GM23338 (cell line): ENCODE measurements around the gene LRRTM2. TPM values are rescaled to one million over a fixed set of nuclear protein-coding genes. Genes with fewer than 3 reads are reported as not detected.

Experiments
- ATAC-seq: fragments of 200-7000 bp; cut with Tn5 transposase; 3 replicates; pipeline ENCODE4 v1.9.1; 2020
- DNase-seq: peaks from one replicate; pipeline ENCODE4 v3.0.0-alpha.2; 2015; ENCODE audit warnings: low spot score
- H2AFZ ChIP-seq: fragments of 200-600 bp; sonication (generic); 2 replicates; pipeline ENCODE4 v1.8.0; 2016; ENCODE audit warnings: antibody characterized with exemption, mild to moderate bottlenecking, moderate library complexity
- H3F3A ChIP-seq: fragments of 200-600 bp; sonication (generic); replicated peaks from 2 replicates; pipeline ENCODE4 v1.8.0; 2017; ENCODE audit warnings: antibody characterized with exemption, mixed run types, low read depth
- H3K27ac ChIP-seq: fragments of 200-600 bp; sonication (generic); 2 replicates; pipeline ENCODE4 v1.6.1; 2016; ENCODE audit warnings: low read depth
- H3K27me3 ChIP-seq: fragments of 200-600 bp; sonication (generic); 2 replicates; pipeline ENCODE4 v1.8.0; 2016; ENCODE audit warnings: mild to moderate bottlenecking, mixed run types, moderate library complexity; ENCODE audit not compliant: insufficient read depth
- H3K36me3 ChIP-seq: fragments of 200-600 bp; sonication (generic); 2 replicates; pipeline ENCODE4 v1.8.0; 2016; ENCODE audit warnings: mild to moderate bottlenecking; ENCODE audit not compliant: insufficient read depth
- H3K4me1 ChIP-seq: fragments of 200-600 bp; sonication (generic); 2 replicates; pipeline ENCODE4 v1.8.0; 2016; ENCODE audit warnings: mild to moderate bottlenecking, moderate library complexity; ENCODE audit not compliant: insufficient read depth
- H3K4me2 ChIP-seq: fragments of 200-600 bp; sonication (generic); 2 replicates; pipeline ENCODE4 v1.7.1; 2017; ENCODE audit warnings: mixed run types
- H3K4me3 ChIP-seq: fragments of 200-600 bp; sonication (generic); 2 replicates; pipeline ENCODE4 v1.6.1; 2016; ENCODE audit warnings: mixed run types
- H3K79me2 ChIP-seq: fragments of 200-600 bp; sonication (generic); replicated peaks from 2 replicates; pipeline ENCODE4 v1.8.0; 2017; ENCODE audit warnings: mild to moderate bottlenecking; ENCODE audit not compliant: insufficient read depth
- H3K9me2 ChIP-seq: fragments of 200-600 bp; sonication (generic); 2 replicates; pipeline ENCODE4 v1.8.0; 2017; ENCODE audit not compliant: insufficient read depth
- H4K20me1 ChIP-seq: fragments of 200-600 bp; sonication (generic); replicated peaks from 2 replicates; pipeline ENCODE4 v1.8.0; 2017; ENCODE audit warnings: mild to moderate bottlenecking; ENCODE audit not compliant: insufficient read depth
- H3K27ac Mint-ChIP-seq: 2 replicates; pipeline ENCODE4 v1.8.0; 2020; ENCODE audit warnings: inconsistent platforms, mild to moderate bottlenecking, moderate library complexity, mixed read lengths
- H3K27me3 Mint-ChIP-seq: 3 replicates; pipeline ENCODE4 v1.8.0; 2022; ENCODE audit warnings: low read depth, mild to moderate bottlenecking, moderate library complexity, mixed read lengths, inconsistent platforms; ENCODE audit not compliant: insufficient read depth, poor library complexity
- H3K36me3 Mint-ChIP-seq: 3 replicates; pipeline ENCODE4 v1.8.0; 2021; ENCODE audit warnings: low read depth, mild to moderate bottlenecking, inconsistent platforms, moderate library complexity, mixed read lengths
- H3K4me1 Mint-ChIP-seq: 3 replicates; pipeline ENCODE4 v1.8.0; 2020; ENCODE audit warnings: mild to moderate bottlenecking, inconsistent platforms, mixed read lengths
- H3K4me3 Mint-ChIP-seq: 3 replicates; pipeline ENCODE4 v1.8.0; 2021; ENCODE audit warnings: moderate library complexity, mild to moderate bottlenecking, inconsistent platforms, mixed read lengths
- H3K9me3 Mint-ChIP-seq: 3 replicates; pipeline ENCODE4 v1.8.0; 2020; ENCODE audit warnings: moderate library complexity, mild to moderate bottlenecking, inconsistent platforms, mixed read lengths
- CTCF ChIP-seq, 2 experiments: fragments of 200-600 bp in 1 of 2; sonication (generic) in 1 of 2; conservative IDR thresholded peaks; 2 replicates each; pipeline versions ENCODE4 v1.5.1 to v1.6.1; 2016 to 2017; ENCODE audit warnings: antibody characterized with exemption in 2 of 2, low read depth in 2 of 2, mild to moderate bottlenecking in 2 of 2, moderate library complexity in 1 of 2
- ETS1 ChIP-seq: IDR thresholded peaks from 2 replicates; pipeline ENCODE4 v1.6.1; 2016; ENCODE audit warnings: antibody characterized with exemption
- EZH2 ChIP-seq: fragments of 200-600 bp; sonication (generic); IDR thresholded peaks from one replicate; pipeline ENCODE4 v1.8.0; 2017; ENCODE audit warnings: antibody characterized with exemption, mild to moderate bottlenecking, low read depth; ENCODE audit not compliant: unreplicated experiment
- EZH2phosphoT487 ChIP-seq: fragments of 200-600 bp; sonication (generic); IDR thresholded peaks from one replicate; pipeline ENCODE4 v1.8.1; 2018; ENCODE audit warnings: antibody characterized with exemption; ENCODE audit not compliant: unreplicated experiment
- JUNB ChIP-seq: IDR thresholded peaks from one replicate; pipeline ENCODE4 v1.6.1; 2016; ENCODE audit warnings: antibody characterized with exemption; ENCODE audit not compliant: unreplicated experiment
- NANOG ChIP-seq: IDR thresholded peaks from 2 replicates; pipeline ENCODE4 v1.6.1; 2016; ENCODE audit warnings: antibody characterized with exemption, borderline replicate concordance
- POLR2AphosphoS5 ChIP-seq: IDR thresholded peaks from 2 replicates; pipeline ENCODE4 v1.6.1; 2016; ENCODE audit warnings: antibody characterized with exemption, low read depth
- REST ChIP-seq: IDR thresholded peaks from one replicate; pipeline ENCODE4 v1.6.1; 2018; ENCODE audit warnings: antibody characterized with exemption; ENCODE audit not compliant: unreplicated experiment
- STAT1 ChIP-seq: IDR thresholded peaks from one replicate; pipeline ENCODE4 v1.6.1; 2016; ENCODE audit warnings: antibody characterized with exemption; ENCODE audit not compliant: unreplicated experiment
- ZNF114 ChIP-seq: fragments of 250-450 bp; sonication (Bioruptor Pico); IDR thresholded peaks from 2 replicates; pipeline ENCODE4 v1.5.0; 2020; ENCODE audit warnings: mild to moderate bottlenecking, moderate library complexity
- ZNF331 ChIP-seq: fragments of 250-450 bp; sonication (Bioruptor Pico); IDR thresholded peaks from 2 replicates; pipeline ENCODE4 v1.5.0; 2020; ENCODE audit warnings: low read depth, mild to moderate bottlenecking, moderate library complexity
- polyA plus RNA-seq: library from polyadenylated mRNA; unstranded; fragments of >200 nt; fragmentation: Nextera tagmentation; extraction: Ambion mirVana; gene quantifications from 2 replicates; pipeline ENCODE4 v1.2.1, GENCODE V29; 2016
- total RNA-seq: library from RNA; depleted of rRNA; stranded (reverse); fragments of >200 nt; shearing (Covaris generic); gene quantifications from 2 replicates; pipeline ENCODE4 v1.2.3, GENCODE V29; 2014

Gene LRRTM2
- total and polyA plus RNA-seq, 2 experiments from 2014 or later: 1.5 TPM; not detected in 1

- Histone ChIP-seq H3K9me2 (no peaks in the 10 kb centered on the region), H3K27ac (no peak overlapping the region; the same call in 1 of the 2 replicates), H3K4me2 (no peak overlapping the region), H3F3A (no peaks in the 10 kb centered on the region), H3K36me3 (no peaks in the 10 kb centered on the region), H3K4me1 (no peaks in the 10 kb centered on the region), H3K27me3 (no peaks in the 10 kb centered on the region), H3K79me2 (no peaks in the 10 kb centered on the region; the same call in 1 of the 2 replicates), H2AFZ (no peak overlapping the region), H4K20me1 (peaks cover 5% of the 10 kb centered on the region; the same call in 1 of the 2 replicates), H3K4me3 (no peak overlapping the region)
- ATAC-seq (no peak), DNase-seq (no peak)
- H3K27ac Mint-ChIP-seq: no peak overlapping the region
- H3K4me1 Mint-ChIP-seq: peaks cover 3% of the 10 kb centered on the region
- H3K27me3 Mint-ChIP-seq: peaks cover 6% of the 10 kb centered on the region
- no peaks in the 10 kb centered on the region for H3K9me3 Mint-ChIP-seq
- H3K36me3 Mint-ChIP-seq: peaks cover 24% of the 10 kb centered on the region; the same call in 2 of the 3 replicates
- no peak overlapping the region for H3K4me3 Mint-ChIP-seq
- TF ChIP-seq ETS1: no peak
These were observed 36.3 kb upstream of the LRRTM2 start for GRCh38 chr5:138911441-138911840.

- H3K4me2 ChIP-seq: no peak overlapping the region
- DNase-seq (no peak), ATAC-seq (no peak)
- H3K36me3 ChIP-seq: peaks cover 6% of the 10 kb centered on the region; the same call in 1 of the 2 replicates
- peaks cover 3% of the 10 kb centered on the region for H3K4me1 Mint-ChIP-seq
- no peak overlapping the region for H3K27ac Mint-ChIP-seq
- H3K27me3 ChIP-seq: no peaks in the 10 kb centered on the region
- H3K4me3 ChIP-seq: no peak overlapping the region
- H3K4me3 Mint-ChIP-seq: no peak overlapping the region
- H3K9me2 ChIP-seq: no peaks in the 10 kb centered on the region
- H3K27me3 Mint-ChIP-seq: peaks cover 6% of the 10 kb centered on the region
- peaks cover 5% of the 10 kb centered on the region; the same call in 1 of the 2 replicates for H4K20me1 ChIP-seq
- no peaks in the 10 kb centered on the region for H3K9me3 Mint-ChIP-seq
- H3K79me2 ChIP-seq: no peaks in the 10 kb centered on the region; the same call in 1 of the 2 replicates
- no peaks in the 10 kb centered on the region for H3K4me1 ChIP-seq
- H3K36me3 Mint-ChIP-seq: peaks cover 26% of the 10 kb centered on the region; the same call in 2 of the 3 replicates
- no peak overlapping the region for H2AFZ ChIP-seq
- no peaks in the 10 kb centered on the region for H3F3A ChIP-seq
- 0 out of 2 replicates have a peak overlapping the region, but pooled peaks have one; percentile 21 for H3K27ac ChIP-seq
- TF ChIP-seq REST (no peak), EZH2phosphoT487 (no peak), ZNF114 (no peak), POLR2AphosphoS5 (no peak), EZH2 (no peak), ETS1 (no peak), CTCF (conservative IDR thresholded peaks at IDR 0.05; ENCODE audit: low read depth in 2 of 2) (no peak), JUNB (no peak), STAT1 (no peak), NANOG (no peak), ZNF331 (CRISPR knock-in tag) (no peak)
These were observed 35.5 kb upstream of the LRRTM2 start for GRCh38 chr5:138910546-138911185.
